ENCODE measurements around the gene ZFX. TPM values are rescaled to one million over a fixed set of nuclear protein-coding genes. Genes with fewer than 3 reads are reported as not detected.

The ZFX gene
- total and polyA plus RNA-seq, 11 donors, result 6.4 to 70.5 (median 41.4) TPM

GRCh38 chrX:24226176-24226575 is 76.6 kb downstream of the ZFX start:
- Histone ChIP-seq H3K27ac (no peak overlapping the region), H3K36me3 (no peaks in the 10 kb centered on the region), H3K9me3 (peaks cover 0 to 9% (median 0%) of the 10 kb centered on the region in 12 donors), H3K27me3 (no peaks in the 10 kb centered on the region), H3K4me1 (peaks cover 0 to 4% (median 0%) of the 10 kb centered on the region in 12 donors), H3K4me3 (no peak overlapping the region)
- 93 to 100% (median 96%) methylated on average over 2 of the region's 2 CpGs for WGBS, 4 donors
- intact Hi-C loops (cut with DNase I), result no loop called here
- ATAC-seq, result no peak
- DNase-seq, result no peak
- TF ChIP-seq POLR2A (IDR thresholded peaks at IDR 0.05) (no peak), CTCF (IDR thresholded peaks at IDR 0.05) (no peak)

GRCh38 chrX:24228596-24228995 is 79.1 kb downstream of the ZFX start:
- Histone ChIP-seq H3K9me3 (peaks cover 0 to 9% (median 0%) of the 10 kb centered on the region in 12 donors), H3K27me3 (peaks cover 0 to 4% (median 0%) of the 10 kb centered on the region in 9 donors), H3K36me3 (no peaks in the 10 kb centered on the region), H3K4me1 (peaks cover 0 to 4% (median 0%) of the 10 kb centered on the region in 12 donors), H3K27ac (no peak overlapping the region), H3K4me3 (no peak overlapping the region)
- no peak for ATAC-seq
- WGBS, 4 donors, result 87 to 97% (median 92%) methylated on average over 5 of the region's 5 CpGs
- DNase-seq, result no peak
- no peak for TF ChIP-seq POLR2A (IDR thresholded peaks at IDR 0.05)
- TF ChIP-seq CTCF (IDR thresholded peaks at IDR 0.05), result no peak
- intact Hi-C loops (cut with DNase I), result no loop called here

- Histone ChIP-seq H3K4me3 (no peak overlapping the region), H3K27me3 (peaks cover 0 to 4% (median 0%) of the 10 kb centered on the region in 9 donors), H3K9me3 (peaks cover 0 to 9% (median 0%) of the 10 kb centered on the region in 12 donors), H3K27ac (no peak overlapping the region), H3K36me3 (no peaks in the 10 kb centered on the region), H3K4me1 (peaks cover 0 to 4% (median 0%) of the 10 kb centered on the region in 12 donors)
- intact Hi-C loops (cut with DNase I), result no loop called here
- TF ChIP-seq POLR2A (IDR thresholded peaks at IDR 0.05), result no peak
- no peak for TF ChIP-seq CTCF (IDR thresholded peaks at IDR 0.05)
- 69 to 77% (median 74%) methylated on average over 10 of the region's 10 CpGs for WGBS, 4 donors
- ATAC-seq, result peak in 1 of 4 donors; percentile 33
- DNase-seq, result no peak
Measured at GRCh38 chrX:24229400-24229879, 79.9 kb downstream of the ZFX start.

- H3K36me3 ChIP-seq, result no peaks in the 10 kb centered on the region
- H3K27ac ChIP-seq, result no peak overlapping the region
- ATAC-seq (peak in 3 of 4 donors; percentile 64 to 81 (median 71)), DNase-seq (peak in 2 of 5 donors; percentile 18 to 40)
- no peak overlapping the region for H3K4me3 ChIP-seq
- peaks cover 0 to 6% (median 0%) of the 10 kb centered on the region in 12 donors for H3K9me3 ChIP-seq
- TF ChIP-seq POLR2A (IDR thresholded peaks at IDR 0.05), result no peak
- no peak for TF ChIP-seq CTCF (IDR thresholded peaks at IDR 0.05)
- peaks cover 0 to 4% (median 0%) of the 10 kb centered on the region in 9 donors for H3K27me3 ChIP-seq
- intact Hi-C loops (cut with DNase I), result loop anchor here in 1 of 10 donors (10.0 kb wide), 1 partner anchor 145 kb away; no protein-coding TSS in a partner anchor
- peaks cover 0 to 4% (median 0%) of the 10 kb centered on the region in 12 donors for H3K4me1 ChIP-seq
- WGBS, 4 donors, result 26 to 49% (median 38%) methylated on average over 3 of the region's 3 CpGs
Measured at GRCh38 chrX:24229976-24230375, 80.4 kb downstream of the ZFX start.

Measured in heart left ventricle (tissue), 16 donors.